Osteoblast (primary cell): Measurements from ENCODE around the gene SAMD4A. TPM values are rescaled to one million over a fixed set of nuclear protein-coding genes. Genes with fewer than 3 reads are reported as not detected.

Experiments used
- DNase-seq: peaks from one replicate; pipeline ENCODE4 v3.0.0; 2011; ENCODE audit warnings: low spot score, mixed read lengths; ENCODE audit not compliant: insufficient read length; ENCODE audit errors: missing footprints
- H2AFZ ChIP-seq: 2 replicates; pipeline ENCODE4 v1.6.0; 2011; ENCODE audit warnings: mild to moderate bottlenecking, low read length
- H3K27ac ChIP-seq: 2 replicates; pipeline ENCODE4 v1.5.1; 2011; ENCODE audit warnings: mild to moderate bottlenecking, low read depth, low read length, moderate library complexity
- H3K27me3 ChIP-seq: 2 replicates; pipeline ENCODE4 v1.6.0; 2012; ENCODE audit warnings: mild to moderate bottlenecking, control low read depth, inconsistent platforms, low read length, moderate library complexity; ENCODE audit not compliant: insufficient read depth
- H3K36me3 ChIP-seq: 2 replicates; pipeline ENCODE4 v1.5.1; 2011; ENCODE audit warnings: mild to moderate bottlenecking, low read length, control low read depth, moderate library complexity; ENCODE audit not compliant: insufficient read depth
- H3K4me1 ChIP-seq: 2 replicates; pipeline ENCODE4 v1.5.1; 2011; ENCODE audit warnings: mild to moderate bottlenecking, low read length, control low read depth, moderate library complexity; ENCODE audit not compliant: insufficient read depth
- H3K4me2 ChIP-seq: 2 replicates; pipeline ENCODE4 v1.6.0; 2011; ENCODE audit warnings: mild to moderate bottlenecking, low read length; ENCODE audit not compliant: insufficient read depth
- H3K4me3 ChIP-seq: fragments of 200-600 bp; sonication (generic); 3 replicates; pipeline ENCODE4 v1.5.1; 2012; ENCODE audit warnings: mild to moderate bottlenecking, low read length, inconsistent platforms; ENCODE audit not compliant: insufficient read depth
- H3K79me2 ChIP-seq: 2 replicates; pipeline ENCODE4 v1.6.0; 2012; ENCODE audit warnings: mild to moderate bottlenecking, low read length, control low read depth, inconsistent platforms; ENCODE audit not compliant: insufficient read depth
- H3K9me3 ChIP-seq: 2 replicates; pipeline ENCODE4 v1.5.1; 2011; ENCODE audit warnings: low read depth, low read length, control low read depth
- H4K20me1 ChIP-seq: 2 replicates; pipeline ENCODE4 v1.6.0; 2012; ENCODE audit warnings: mild to moderate bottlenecking, low read length, control low read depth; ENCODE audit not compliant: insufficient read depth
- total RNA-seq: library from RNA; depleted of rRNA; stranded (reverse); fragments of >200 nt; gene quantifications from 2 replicates; pipeline ENCODE4 v1.2.3, GENCODE V29; 2012
- TF ChIP-seq, protein P1 (sequence below): IDR thresholded peaks from 2 replicates; pipeline ENCODE4 v1.5.1; 2011; ENCODE audit warnings: mild to moderate bottlenecking, low read depth, low read length, moderate library complexity; ENCODE audit errors: extremely low read depth

SAMD4A gene
- total RNA-seq, 1 donor: 26.1 TPM

DNA sequence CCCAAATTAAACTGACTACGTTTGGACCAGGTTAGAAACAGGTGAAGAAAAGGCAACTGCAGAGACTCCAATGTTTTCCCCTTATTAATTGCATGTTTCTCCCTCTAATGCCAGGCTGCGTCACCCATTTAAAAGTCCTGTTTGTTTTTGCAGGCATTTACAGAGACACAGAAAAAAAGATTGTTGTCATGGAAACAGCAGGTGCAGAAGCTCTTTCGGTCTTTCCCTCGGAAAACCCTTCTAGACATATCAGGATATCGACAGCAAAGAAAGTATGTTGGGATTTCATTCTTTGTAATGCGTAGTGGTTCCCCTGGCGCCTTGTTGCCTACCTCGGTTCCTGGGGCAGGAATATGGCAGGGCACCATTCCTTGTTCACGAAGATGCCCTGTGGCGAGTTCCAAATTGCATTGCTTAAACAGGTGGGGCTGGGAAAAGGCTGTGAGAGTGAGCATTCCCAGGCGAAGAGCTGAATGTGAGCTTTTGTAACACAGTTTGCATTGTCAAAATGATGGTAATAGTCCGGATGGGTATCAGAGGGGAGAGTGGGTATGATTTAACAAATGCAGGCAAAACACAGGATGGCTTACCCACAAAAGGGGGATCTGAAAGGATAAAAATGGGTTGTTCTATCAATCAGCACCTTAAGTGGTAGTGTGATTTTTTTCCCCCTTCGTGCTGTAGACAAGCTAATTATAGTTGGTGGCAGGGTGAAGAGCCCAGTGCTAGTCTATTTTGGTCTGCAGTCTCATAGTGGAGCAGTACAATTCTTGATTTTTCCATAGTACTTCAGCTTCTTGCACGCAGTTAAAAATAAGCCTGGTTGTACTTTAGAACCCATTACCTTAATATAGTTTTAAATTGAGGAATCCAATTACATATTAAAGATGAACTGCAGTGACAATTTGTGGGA lies 203.3 kb downstream of the SAMD4A start:
- DNase-seq: no peak
- Histone ChIP-seq H3K4me1 (peaks cover 34% of the 10 kb centered on the region), H3K79me2 (no peaks in the 10 kb centered on the region), H3K4me3 (no peak overlapping the region), H3K9me3 (no peaks in the 10 kb centered on the region), H3K27me3 (no peaks in the 10 kb centered on the region), H4K20me1 (no peaks in the 10 kb centered on the region), H3K36me3 (peaks cover 7% of the 10 kb centered on the region), H3K27ac (no peak overlapping the region), H3K4me2 (no peak overlapping the region), H2AFZ (no peak overlapping the region)
- TF ChIP-seq, protein P1, sequence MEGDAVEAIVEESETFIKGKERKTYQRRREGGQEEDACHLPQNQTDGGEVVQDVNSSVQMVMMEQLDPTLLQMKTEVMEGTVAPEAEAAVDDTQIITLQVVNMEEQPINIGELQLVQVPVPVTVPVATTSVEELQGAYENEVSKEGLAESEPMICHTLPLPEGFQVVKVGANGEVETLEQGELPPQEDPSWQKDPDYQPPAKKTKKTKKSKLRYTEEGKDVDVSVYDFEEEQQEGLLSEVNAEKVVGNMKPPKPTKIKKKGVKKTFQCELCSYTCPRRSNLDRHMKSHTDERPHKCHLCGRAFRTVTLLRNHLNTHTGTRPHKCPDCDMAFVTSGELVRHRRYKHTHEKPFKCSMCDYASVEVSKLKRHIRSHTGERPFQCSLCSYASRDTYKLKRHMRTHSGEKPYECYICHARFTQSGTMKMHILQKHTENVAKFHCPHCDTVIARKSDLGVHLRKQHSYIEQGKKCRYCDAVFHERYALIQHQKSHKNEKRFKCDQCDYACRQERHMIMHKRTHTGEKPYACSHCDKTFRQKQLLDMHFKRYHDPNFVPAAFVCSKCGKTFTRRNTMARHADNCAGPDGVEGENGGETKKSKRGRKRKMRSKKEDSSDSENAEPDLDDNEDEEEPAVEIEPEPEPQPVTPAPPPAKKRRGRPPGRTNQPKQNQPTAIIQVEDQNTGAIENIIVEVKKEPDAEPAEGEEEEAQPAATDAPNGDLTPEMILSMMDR: no peak

DNA sequence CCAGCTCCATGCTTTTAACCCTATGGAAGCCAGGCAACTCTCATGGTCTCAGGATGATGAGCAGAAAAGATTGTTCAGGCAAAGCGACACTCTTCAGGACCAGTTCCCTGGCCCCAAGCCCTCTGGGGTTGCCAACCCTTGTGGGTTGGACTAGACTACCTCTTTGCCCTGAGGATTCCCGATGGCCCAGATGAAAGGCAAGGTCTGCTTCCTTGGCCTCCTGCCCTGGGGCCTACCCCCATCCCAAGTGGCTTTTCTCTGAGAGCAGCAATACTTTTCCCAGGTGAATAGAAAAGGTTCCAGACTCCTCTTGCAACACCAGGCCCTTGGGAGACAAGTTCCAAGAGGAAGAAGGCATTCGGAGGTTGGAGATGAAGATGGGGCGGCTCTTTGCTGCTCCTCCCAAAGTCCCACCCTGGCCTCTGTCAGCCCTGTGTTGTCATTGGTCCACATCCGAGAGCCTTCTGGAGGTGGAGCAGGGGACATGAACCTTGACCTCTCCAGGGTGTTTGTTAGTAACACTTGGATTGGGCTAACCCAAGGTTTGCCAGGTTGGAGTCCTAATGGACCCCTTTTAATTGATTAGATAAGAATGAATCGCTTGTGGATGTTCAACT lies 204.6 kb downstream of the SAMD4A start:
- peak overlapping the region; percentile 84 for H3K4me2 ChIP-seq
- TF ChIP-seq, protein P1: no peak
- H3K4me3 ChIP-seq: no peak overlapping the region
- H3K9me3 ChIP-seq: no peaks in the 10 kb centered on the region
- peaks cover 7% of the 10 kb centered on the region for H3K36me3 ChIP-seq
- H3K4me1 ChIP-seq: peaks cover 47% of the 10 kb centered on the region
- no peaks in the 10 kb centered on the region for H3K79me2 ChIP-seq
- H3K27ac ChIP-seq: peak overlapping the region; percentile 100
- no peak for DNase-seq
- no peak overlapping the region for H2AFZ ChIP-seq
- H4K20me1 ChIP-seq: no peaks in the 10 kb centered on the region
- H3K27me3 ChIP-seq: no peaks in the 10 kb centered on the region

DNA sequence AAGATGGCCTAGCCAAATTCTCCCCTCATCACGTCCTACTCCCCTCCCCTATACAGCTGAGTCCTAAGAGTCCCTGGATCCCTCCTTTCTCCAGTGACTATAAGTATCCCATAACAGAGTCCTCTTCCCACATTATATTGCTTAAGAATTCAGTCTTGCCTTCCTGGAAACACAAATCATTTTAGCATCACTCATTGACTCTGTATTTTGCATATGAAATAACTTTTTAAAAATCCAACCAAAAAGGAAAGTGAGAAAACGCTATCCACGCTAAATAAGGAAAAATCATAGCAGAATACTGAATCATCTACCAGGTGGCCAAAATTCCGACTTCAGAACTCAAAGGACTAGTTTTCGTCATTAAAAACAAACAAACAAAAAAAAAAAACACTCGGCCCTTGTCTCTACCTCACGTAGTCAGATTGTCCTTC lies 205.5 kb downstream of the SAMD4A start:
- Histone ChIP-seq H3K4me2 (peak overlapping the region; percentile 84), H3K79me2 (no peaks in the 10 kb centered on the region), H2AFZ (peak overlapping the region; percentile 71), H3K27ac (peak overlapping the region; percentile 100), H3K36me3 (peaks cover 7% of the 10 kb centered on the region), H4K20me1 (no peaks in the 10 kb centered on the region), H3K27me3 (no peaks in the 10 kb centered on the region), H3K9me3 (no peaks in the 10 kb centered on the region), H3K4me1 (peaks cover 55% of the 10 kb centered on the region), H3K4me3 (peak overlapping the region; percentile 56)
- TF ChIP-seq, protein P1: no peak
- DNase-seq: no peak
